ENCODE results near the gene RANBP9.

DNA sequence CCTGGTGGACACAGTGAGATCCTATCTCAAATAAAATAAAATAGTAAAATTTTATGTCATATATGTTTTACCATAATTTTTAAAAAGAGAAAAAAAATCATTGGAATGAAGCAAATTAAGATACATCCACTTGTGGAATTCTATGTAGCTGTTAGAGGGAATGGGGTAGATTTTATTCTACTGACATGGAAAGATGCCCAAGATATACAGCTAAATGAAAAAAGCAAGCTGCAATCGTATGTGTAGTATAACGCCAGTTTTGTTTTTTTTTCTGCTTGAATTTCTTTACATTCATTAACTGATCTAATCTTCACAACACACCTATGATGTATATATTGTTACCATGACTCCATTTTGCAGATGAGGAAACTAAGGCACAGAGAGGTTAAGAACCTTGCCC, 23.4 kb upstream of the RANBP9 start:
- TF ChIP-seq, protein P1, sequence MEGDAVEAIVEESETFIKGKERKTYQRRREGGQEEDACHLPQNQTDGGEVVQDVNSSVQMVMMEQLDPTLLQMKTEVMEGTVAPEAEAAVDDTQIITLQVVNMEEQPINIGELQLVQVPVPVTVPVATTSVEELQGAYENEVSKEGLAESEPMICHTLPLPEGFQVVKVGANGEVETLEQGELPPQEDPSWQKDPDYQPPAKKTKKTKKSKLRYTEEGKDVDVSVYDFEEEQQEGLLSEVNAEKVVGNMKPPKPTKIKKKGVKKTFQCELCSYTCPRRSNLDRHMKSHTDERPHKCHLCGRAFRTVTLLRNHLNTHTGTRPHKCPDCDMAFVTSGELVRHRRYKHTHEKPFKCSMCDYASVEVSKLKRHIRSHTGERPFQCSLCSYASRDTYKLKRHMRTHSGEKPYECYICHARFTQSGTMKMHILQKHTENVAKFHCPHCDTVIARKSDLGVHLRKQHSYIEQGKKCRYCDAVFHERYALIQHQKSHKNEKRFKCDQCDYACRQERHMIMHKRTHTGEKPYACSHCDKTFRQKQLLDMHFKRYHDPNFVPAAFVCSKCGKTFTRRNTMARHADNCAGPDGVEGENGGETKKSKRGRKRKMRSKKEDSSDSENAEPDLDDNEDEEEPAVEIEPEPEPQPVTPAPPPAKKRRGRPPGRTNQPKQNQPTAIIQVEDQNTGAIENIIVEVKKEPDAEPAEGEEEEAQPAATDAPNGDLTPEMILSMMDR (conservative IDR thresholded peaks at IDR 0.05), result no peak
- no peak for TF ChIP-seq ZFX (IDR thresholded peaks at IDR 0.05)

All from C4-2B (cell line).